ENCODE results near the gene KRT38. TPM values are rescaled to one million over a fixed set of nuclear protein-coding genes. Genes with fewer than 3 reads are reported as not detected.

The KRT38 gene
- total RNA-seq, 1 experiment from 2014 or later: not detected

- Mint-ChIP-seq H3K27me3 (ENCODE audit: insufficient read depth, unreplicated experiment) (no peaks in the 10 kb centered on the region), H3K27ac (ENCODE audit: unreplicated experiment) (no peak overlapping the region), H3K4me1 (ENCODE audit: low read depth, unreplicated experiment) (peaks cover 11% of the 10 kb centered on the region), H3K36me3 (ENCODE audit: insufficient read depth, unreplicated experiment) (no peaks in the 10 kb centered on the region), H3K4me3 (ENCODE audit: unreplicated experiment) (no peak overlapping the region), H3K9me3 (ENCODE audit: unreplicated experiment) (no peaks in the 10 kb centered on the region)
- no peaks in the 10 kb centered on the region for H3K36me3 ChIP-seq (ENCODE audit: control insufficient read depth, insufficient read depth, low read length)
- TF ChIP-seq, protein P1, sequence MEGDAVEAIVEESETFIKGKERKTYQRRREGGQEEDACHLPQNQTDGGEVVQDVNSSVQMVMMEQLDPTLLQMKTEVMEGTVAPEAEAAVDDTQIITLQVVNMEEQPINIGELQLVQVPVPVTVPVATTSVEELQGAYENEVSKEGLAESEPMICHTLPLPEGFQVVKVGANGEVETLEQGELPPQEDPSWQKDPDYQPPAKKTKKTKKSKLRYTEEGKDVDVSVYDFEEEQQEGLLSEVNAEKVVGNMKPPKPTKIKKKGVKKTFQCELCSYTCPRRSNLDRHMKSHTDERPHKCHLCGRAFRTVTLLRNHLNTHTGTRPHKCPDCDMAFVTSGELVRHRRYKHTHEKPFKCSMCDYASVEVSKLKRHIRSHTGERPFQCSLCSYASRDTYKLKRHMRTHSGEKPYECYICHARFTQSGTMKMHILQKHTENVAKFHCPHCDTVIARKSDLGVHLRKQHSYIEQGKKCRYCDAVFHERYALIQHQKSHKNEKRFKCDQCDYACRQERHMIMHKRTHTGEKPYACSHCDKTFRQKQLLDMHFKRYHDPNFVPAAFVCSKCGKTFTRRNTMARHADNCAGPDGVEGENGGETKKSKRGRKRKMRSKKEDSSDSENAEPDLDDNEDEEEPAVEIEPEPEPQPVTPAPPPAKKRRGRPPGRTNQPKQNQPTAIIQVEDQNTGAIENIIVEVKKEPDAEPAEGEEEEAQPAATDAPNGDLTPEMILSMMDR (IDR thresholded peaks at IDR 0.05; ENCODE audit: insufficient read depth in 1 of 2, low read depth in 1 of 2, low read length in 1 of 2, severe bottlenecking in 1 of 2, unreplicated experiment in 1 of 2): no peak
- no peaks in the 10 kb centered on the region for H3K9me3 ChIP-seq
- intact Hi-C loops (cut with micrococcal nuclease; ENCODE audit: unreplicated experiment): loop anchor here (5.0 kb wide), 1 partner anchor 63 kb away; no protein-coding TSS in a partner anchor
- BruUV-seq (replicated peaks): no TSS peak
- CTCF ChIA-PET: interaction anchor here (1.8 kb wide), 1 partner anchor 62 kb away, joined by 4 read pairs; no protein-coding TSS in a partner anchor
- H3K4me1 ChIP-seq: peaks cover 16% of the 10 kb centered on the region
- H3K4me3 ChIP-seq (ENCODE audit: low read depth, low read length): no peak overlapping the region
- no peaks in the 10 kb centered on the region for H3K27me3 ChIP-seq (replicated peaks; ENCODE audit: control insufficient read depth, insufficient read depth, low read length)
- POLR2A ChIA-PET: no interaction called here
- no peak for DNase-seq
Observed at GRCh38 chr17:41480136-41480535, 39.4 kb upstream of the KRT38 start.

- H3K9me3 Mint-ChIP-seq (ENCODE audit: unreplicated experiment): no peaks in the 10 kb centered on the region
- Histone ChIP-seq H3K4me1 (peaks cover 4% of the 10 kb centered on the region), H3K36me3 (ENCODE audit: control insufficient read depth, insufficient read depth, low read length) (no peaks in the 10 kb centered on the region), H3K27me3 (replicated peaks; ENCODE audit: control insufficient read depth, insufficient read depth, low read length) (no peaks in the 10 kb centered on the region), H3K9me3 (no peaks in the 10 kb centered on the region), H3K4me3 (ENCODE audit: low read depth, low read length) (no peak overlapping the region)
- no peaks in the 10 kb centered on the region for H3K36me3 Mint-ChIP-seq (ENCODE audit: insufficient read depth, unreplicated experiment)
- BruUV-seq (replicated peaks): no TSS peak
- ChIA-PET CTCF (interaction anchor here (0.6 to 1.2 kb wide), 2 partner anchors 170 to 188 kb away, joined by 4 read pairs; no protein-coding TSS in a partner anchor), POLR2A (no interaction called here)
- H3K4me3 Mint-ChIP-seq (ENCODE audit: unreplicated experiment): no peak overlapping the region
- no peak for DNase-seq
- H3K4me1 Mint-ChIP-seq (ENCODE audit: low read depth, unreplicated experiment): peaks cover 2% of the 10 kb centered on the region
- TF ChIP-seq, protein P1 (IDR thresholded peaks at IDR 0.05; ENCODE audit: insufficient read depth in 1 of 2, low read depth in 1 of 2, low read length in 1 of 2, severe bottlenecking in 1 of 2, unreplicated experiment in 1 of 2): no peak
- H3K27ac Mint-ChIP-seq (ENCODE audit: unreplicated experiment): no peak overlapping the region
- H3K27me3 Mint-ChIP-seq (ENCODE audit: insufficient read depth, unreplicated experiment): no peaks in the 10 kb centered on the region
- intact Hi-C loops (cut with micrococcal nuclease; ENCODE audit: unreplicated experiment): no loop called here
Observed at GRCh38 chr17:41478237-41478636, 37.5 kb upstream of the KRT38 start.

DNA sequence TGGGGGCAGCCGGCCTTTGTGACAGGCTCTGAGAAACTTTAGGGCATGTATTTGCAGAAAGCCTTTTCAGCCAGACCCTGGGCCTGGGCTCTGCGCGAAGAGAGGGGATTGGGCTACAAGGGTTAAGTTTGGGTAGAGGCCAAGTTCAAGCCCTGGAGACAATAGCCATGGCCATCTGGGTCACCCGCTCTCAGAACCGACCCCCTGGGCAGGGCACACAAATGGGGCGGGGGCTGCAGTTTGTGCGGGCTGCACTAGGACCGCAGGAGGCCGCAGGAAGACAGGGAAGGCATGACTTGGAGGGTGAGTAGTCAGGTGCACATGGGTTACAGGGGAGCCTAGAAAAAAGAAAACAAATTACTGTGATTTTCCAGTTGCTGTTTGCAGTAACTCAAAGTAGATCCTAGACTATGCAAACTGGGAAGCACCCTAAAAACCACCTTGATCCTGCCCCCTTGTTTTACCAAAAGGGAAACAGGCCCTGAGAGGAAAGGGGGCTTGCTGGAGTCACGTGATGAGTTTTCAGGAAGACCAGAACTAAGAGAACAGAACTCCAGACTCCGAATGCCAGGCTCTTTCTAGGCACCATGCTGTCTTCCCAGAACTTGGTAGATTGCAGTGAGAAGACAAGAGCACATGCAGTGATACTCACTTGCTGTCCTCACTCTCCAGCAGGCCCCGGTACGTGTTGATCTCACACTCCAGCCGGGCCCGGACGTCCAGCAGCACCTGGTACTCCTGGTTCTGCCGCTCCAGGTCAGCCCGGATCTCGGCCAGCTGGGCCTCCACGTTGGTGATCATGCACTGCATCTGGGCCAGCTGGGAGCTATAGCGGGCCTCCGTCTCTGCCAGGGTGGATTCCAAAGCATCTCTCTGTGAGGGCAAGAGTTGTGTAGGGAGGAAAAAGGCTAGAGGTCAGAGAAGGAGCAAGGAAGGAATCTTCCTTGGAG is 36.4 kb upstream of the KRT38 start:
- Histone ChIP-seq H3K4me1 (no peaks in the 10 kb centered on the region), H3K27me3 (replicated peaks; ENCODE audit: control insufficient read depth, insufficient read depth, low read length) (no peaks in the 10 kb centered on the region), H3K9me3 (no peaks in the 10 kb centered on the region), H3K36me3 (ENCODE audit: control insufficient read depth, insufficient read depth, low read length) (no peaks in the 10 kb centered on the region), H3K4me3 (ENCODE audit: low read depth, low read length) (no peak overlapping the region)
- Mint-ChIP-seq H3K4me1 (ENCODE audit: low read depth, unreplicated experiment) (no peaks in the 10 kb centered on the region), H3K9me3 (ENCODE audit: unreplicated experiment) (no peaks in the 10 kb centered on the region), H3K27ac (ENCODE audit: unreplicated experiment) (no peak overlapping the region), H3K36me3 (ENCODE audit: insufficient read depth, unreplicated experiment) (no peaks in the 10 kb centered on the region), H3K4me3 (ENCODE audit: unreplicated experiment) (no peak overlapping the region), H3K27me3 (ENCODE audit: insufficient read depth, unreplicated experiment) (no peaks in the 10 kb centered on the region)
- POLR2A ChIA-PET: no interaction called here
- CTCF ChIA-PET: interaction anchor here (1.2 kb wide), 1 partner anchor 189 kb away, joined by 4 read pairs; no protein-coding TSS in a partner anchor
- DNase-seq: no peak
- intact Hi-C loops (cut with micrococcal nuclease; ENCODE audit: unreplicated experiment): no loop called here
- no TSS peak for BruUV-seq (replicated peaks)
- TF ChIP-seq, protein P1 (IDR thresholded peaks at IDR 0.05; ENCODE audit: insufficient read depth in 1 of 2, low read depth in 1 of 2, low read length in 1 of 2, severe bottlenecking in 1 of 2, unreplicated experiment in 1 of 2): no peak
